Caco-2 (cell line): ENCODE data around the gene HDAC4. TPM values are rescaled to one million over a fixed set of nuclear protein-coding genes. Genes with fewer than 3 reads are reported as not detected.

Experiments
- BruUV-seq: library from RNA; stranded (reverse); fragments of 400-500 nt; replicated peaks from 2 replicates; lab custom pipeline; 2021; lab: Mats Ljungman, UMichigan
- CTCF ChIA-PET: fragments of 300-600 bp; sonication (Branson Sonifier 250); formaldehyde crosslinking; loops from one replicate; lab custom pipeline; 2022; ENCODE audit warnings: antibody characterized with exemption; lab: Charles Lee
- POLR2A ChIA-PET: fragments of 300-600 bp; sonication (Branson Sonifier 250); formaldehyde crosslinking; loops from one replicate; lab custom pipeline; 2022; ENCODE audit warnings: antibody characterized with exemption; lab: Charles Lee
- DNase-seq, 2 experiments: peaks; one replicate each; pipeline versions ENCODE4 v3.0.0 to v3.0.0-alpha.2; 2020 to 2022
- H3K27me3 ChIP-seq: replicated peaks from 2 replicates; pipeline ENCODE4 v1.6.0; 2011; ENCODE audit warnings: low read length; ENCODE audit not compliant: control insufficient read depth, insufficient read depth
- H3K36me3 ChIP-seq: 2 replicates; pipeline ENCODE4 v1.5.1; 2011; ENCODE audit warnings: low read length; ENCODE audit not compliant: control insufficient read depth, insufficient read depth
- H3K4me1 ChIP-seq: fragments of 250-450 bp; sonication (Bioruptor Pico); 2 replicates; pipeline ENCODE4 v1.5.1; 2020; ENCODE audit warnings: mild to moderate bottlenecking
- H3K4me3 ChIP-seq: 2 replicates; pipeline ENCODE4 v1.5.1; 2011; ENCODE audit warnings: low read depth, mild to moderate bottlenecking, control low read depth, low read length
- H3K9me3 ChIP-seq: fragments of 250-450 bp; sonication (Bioruptor Pico); 2 replicates; pipeline ENCODE4 v1.5.1; 2020; ENCODE audit warnings: mild to moderate bottlenecking, moderate library complexity
- H3K27ac Mint-ChIP-seq: one replicate; pipeline ENCODE4 v1.8.0; 2022; ENCODE audit warnings: mixed read lengths; ENCODE audit not compliant: unreplicated experiment
- H3K27me3 Mint-ChIP-seq: one replicate; pipeline ENCODE4 v1.8.0; 2022; ENCODE audit warnings: mixed read lengths; ENCODE audit not compliant: insufficient read depth, unreplicated experiment
- H3K36me3 Mint-ChIP-seq: one replicate; pipeline ENCODE4 v1.8.0; 2022; ENCODE audit warnings: mild to moderate bottlenecking, mixed read lengths; ENCODE audit not compliant: insufficient read depth, unreplicated experiment
- H3K4me1 Mint-ChIP-seq: one replicate; pipeline ENCODE4 v1.8.0; 2022; ENCODE audit warnings: low read depth, mixed read lengths; ENCODE audit not compliant: unreplicated experiment
- H3K4me3 Mint-ChIP-seq: one replicate; pipeline ENCODE4 v1.8.0; 2022; ENCODE audit warnings: mild to moderate bottlenecking, moderate library complexity, mixed read lengths; ENCODE audit not compliant: unreplicated experiment
- H3K9me3 Mint-ChIP-seq: one replicate; pipeline ENCODE4 v1.8.0; 2022; ENCODE audit warnings: mixed read lengths; ENCODE audit not compliant: unreplicated experiment
- intact Hi-C: fragments of 100-400 bp; cut with micrococcal nuclease; formaldehyde crosslinking; loops from one replicate; pipeline ENCODE4 v1.10.0; 2022; ENCODE audit not compliant: unreplicated experiment
- total RNA-seq: library from RNA; stranded (reverse); gene quantifications from 2 replicates; pipeline ENCODE4 v1.2.3, GENCODE V29; 2022
- TF ChIP-seq, protein P1 (sequence below), 2 experiments: fragments of 200-600 bp in 1 of 2; IDR thresholded peaks; 1 replicate in 1 of 2; 2 replicates in 1 of 2; pipeline versions ENCODE4 v1.5.1 to v1.8.0; 2011 to 2022; ENCODE audit warnings: antibody characterized with exemption in 1 of 2, control low read depth in 1 of 2, inconsistent platforms in 1 of 2, low read depth in 1 of 2, low read length in 1 of 2, mild to moderate bottlenecking in 1 of 2, moderate library complexity in 1 of 2; ENCODE audit not compliant: insufficient read depth in 1 of 2, severe bottlenecking in 1 of 2, unreplicated experiment in 1 of 2

The HDAC4 gene
- total RNA-seq, 1 experiment from 2014 or later = 15.5 TPM

DNA sequence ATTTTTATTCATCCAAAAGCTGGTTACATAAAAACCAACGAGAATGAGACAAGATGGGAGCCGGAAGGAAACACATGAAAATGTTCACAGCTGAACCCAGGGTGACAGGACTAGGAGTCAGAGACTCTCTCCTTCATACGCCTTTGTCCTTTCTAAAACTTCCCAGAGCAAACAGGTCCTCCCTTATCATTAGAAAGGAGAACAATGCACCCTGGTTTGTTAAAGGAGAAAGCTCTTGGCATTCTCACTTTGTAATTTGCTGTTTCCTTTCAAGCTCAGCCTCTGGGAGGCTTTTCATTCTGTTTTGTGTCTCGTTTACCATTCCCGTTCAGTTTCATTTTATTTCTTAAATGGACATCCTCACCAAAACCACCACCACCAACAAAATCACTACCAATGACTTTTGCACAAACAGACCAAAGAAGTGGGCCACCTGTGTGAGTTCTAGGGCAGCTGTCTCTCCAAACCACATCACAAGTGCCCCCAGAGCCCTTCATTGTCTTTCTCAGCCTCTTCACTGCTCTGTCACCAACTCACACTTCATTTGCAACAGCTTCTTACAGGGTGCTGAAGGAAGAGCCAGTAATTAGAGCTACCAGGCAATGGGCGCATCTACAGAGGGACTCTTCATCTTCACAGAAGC, 105.3 kb downstream of the HDAC4 start:
- intact Hi-C loops = no loop called here
- BruUV-seq = no TSS peak
- peak overlapping the region; percentile 19 for H3K4me3 Mint-ChIP-seq
- no peaks in the 10 kb centered on the region for H3K36me3 Mint-ChIP-seq
- POLR2A ChIA-PET = no interaction called here
- no peak for DNase-seq
- H3K4me1 ChIP-seq = peaks cover 23% of the 10 kb centered on the region
- TF ChIP-seq, protein P1, sequence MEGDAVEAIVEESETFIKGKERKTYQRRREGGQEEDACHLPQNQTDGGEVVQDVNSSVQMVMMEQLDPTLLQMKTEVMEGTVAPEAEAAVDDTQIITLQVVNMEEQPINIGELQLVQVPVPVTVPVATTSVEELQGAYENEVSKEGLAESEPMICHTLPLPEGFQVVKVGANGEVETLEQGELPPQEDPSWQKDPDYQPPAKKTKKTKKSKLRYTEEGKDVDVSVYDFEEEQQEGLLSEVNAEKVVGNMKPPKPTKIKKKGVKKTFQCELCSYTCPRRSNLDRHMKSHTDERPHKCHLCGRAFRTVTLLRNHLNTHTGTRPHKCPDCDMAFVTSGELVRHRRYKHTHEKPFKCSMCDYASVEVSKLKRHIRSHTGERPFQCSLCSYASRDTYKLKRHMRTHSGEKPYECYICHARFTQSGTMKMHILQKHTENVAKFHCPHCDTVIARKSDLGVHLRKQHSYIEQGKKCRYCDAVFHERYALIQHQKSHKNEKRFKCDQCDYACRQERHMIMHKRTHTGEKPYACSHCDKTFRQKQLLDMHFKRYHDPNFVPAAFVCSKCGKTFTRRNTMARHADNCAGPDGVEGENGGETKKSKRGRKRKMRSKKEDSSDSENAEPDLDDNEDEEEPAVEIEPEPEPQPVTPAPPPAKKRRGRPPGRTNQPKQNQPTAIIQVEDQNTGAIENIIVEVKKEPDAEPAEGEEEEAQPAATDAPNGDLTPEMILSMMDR (IDR thresholded peaks at IDR 0.05; ENCODE audit: insufficient read depth in 1 of 2, low read depth in 1 of 2, low read length in 1 of 2, severe bottlenecking in 1 of 2, unreplicated experiment in 1 of 2) = no peak
- H3K4me1 Mint-ChIP-seq = peaks cover 7% of the 10 kb centered on the region
- H3K27ac Mint-ChIP-seq = no peak overlapping the region
- H3K27me3 Mint-ChIP-seq = no peaks in the 10 kb centered on the region
- no peaks in the 10 kb centered on the region for H3K9me3 ChIP-seq
- no peaks in the 10 kb centered on the region for H3K36me3 ChIP-seq
- H3K9me3 Mint-ChIP-seq = no peaks in the 10 kb centered on the region
- H3K27me3 ChIP-seq = no peaks in the 10 kb centered on the region
- H3K4me3 ChIP-seq = no peak overlapping the region
- CTCF ChIA-PET = interaction anchor here (1.7 kb wide), 1 partner anchor 9 kb away, joined by 5 read pairs; no protein-coding TSS in a partner anchor

DNA sequence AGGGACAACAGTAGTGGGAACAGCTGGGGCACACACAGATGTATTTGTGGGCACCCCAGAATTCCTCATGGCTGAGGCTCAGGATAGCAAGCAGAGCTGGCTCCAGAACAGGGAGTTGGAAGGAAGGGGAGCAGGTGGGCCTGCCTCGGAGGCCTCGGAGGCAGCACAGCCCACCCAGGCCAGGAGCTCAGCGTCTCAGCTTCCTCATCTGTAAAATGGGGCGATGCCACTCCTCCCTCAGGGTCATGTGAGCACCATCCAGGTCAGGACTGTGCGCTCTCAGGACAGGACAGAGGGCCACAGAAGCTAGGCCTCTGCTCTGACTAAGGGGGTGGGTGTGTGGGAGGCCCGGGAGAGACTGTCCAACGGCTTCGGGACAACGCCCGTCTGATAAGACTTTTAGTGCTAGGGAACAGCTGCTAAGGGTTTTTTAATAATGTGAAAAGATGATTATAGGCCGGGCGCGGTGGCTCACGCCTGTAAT, 106.2 kb downstream of the HDAC4 start:
- H3K27me3 ChIP-seq = no peaks in the 10 kb centered on the region
- H3K4me3 Mint-ChIP-seq = no peak overlapping the region
- peaks cover 5% of the 10 kb centered on the region for H3K4me1 Mint-ChIP-seq
- ChIA-PET POLR2A (no interaction called here), CTCF (interaction anchor here (1.7 kb wide), 1 partner anchor 10 kb away, joined by 5 read pairs; no protein-coding TSS in a partner anchor)
- H3K9me3 ChIP-seq = no peaks in the 10 kb centered on the region
- H3K36me3 Mint-ChIP-seq = no peaks in the 10 kb centered on the region
- no TSS peak for BruUV-seq
- no peaks in the 10 kb centered on the region for H3K36me3 ChIP-seq
- no peak for DNase-seq
- peaks cover 23% of the 10 kb centered on the region for H3K4me1 ChIP-seq
- intact Hi-C loops = no loop called here
- no peaks in the 10 kb centered on the region for H3K27me3 Mint-ChIP-seq
- no peak overlapping the region for H3K4me3 ChIP-seq
- H3K9me3 Mint-ChIP-seq = no peaks in the 10 kb centered on the region
- TF ChIP-seq, protein P1 (IDR thresholded peaks at IDR 0.05; ENCODE audit: insufficient read depth in 1 of 2, low read depth in 1 of 2, low read length in 1 of 2, severe bottlenecking in 1 of 2, unreplicated experiment in 1 of 2) = no peak
- no peak overlapping the region for H3K27ac Mint-ChIP-seq

DNA sequence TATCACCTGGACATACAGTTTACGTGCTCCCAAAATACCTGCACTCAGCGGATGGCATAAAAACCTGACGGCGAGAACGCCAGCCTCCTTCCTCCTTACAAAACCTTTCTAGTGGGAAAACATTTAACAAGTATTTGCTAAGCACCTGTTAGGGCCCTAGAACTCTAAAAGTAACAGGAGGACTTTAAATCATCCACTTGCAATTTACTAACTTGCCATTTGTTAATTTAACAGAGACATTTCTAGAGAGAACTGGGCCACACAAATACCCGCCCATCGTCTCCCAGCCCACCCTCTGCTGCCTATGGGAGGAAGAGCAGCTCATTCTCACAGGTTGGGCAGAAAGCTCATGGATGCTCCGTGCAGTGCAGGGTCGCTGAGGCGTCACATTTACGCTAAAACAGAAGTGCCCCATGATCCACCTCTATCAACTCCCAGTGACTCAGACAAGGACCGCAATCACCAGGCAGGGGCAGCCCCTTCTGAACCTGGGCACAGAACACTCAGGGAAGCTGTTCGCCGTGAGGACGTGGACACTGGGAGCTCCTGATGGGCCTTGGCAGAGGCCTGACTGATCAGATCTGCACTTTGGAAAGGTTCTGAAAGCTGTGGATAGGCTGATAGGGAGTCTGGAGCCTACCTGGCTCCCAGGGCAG, 106.9 kb downstream of the HDAC4 start:
- CTCF ChIA-PET = no interaction called here
- Mint-ChIP-seq H3K27me3 (no peaks in the 10 kb centered on the region), H3K27ac (no peak overlapping the region), H3K9me3 (no peaks in the 10 kb centered on the region), H3K36me3 (no peaks in the 10 kb centered on the region), H3K4me1 (no peaks in the 10 kb centered on the region), H3K4me3 (no peak overlapping the region)
- H3K4me1 ChIP-seq = peaks cover 23% of the 10 kb centered on the region
- no peaks in the 10 kb centered on the region for H3K36me3 ChIP-seq
- no peaks in the 10 kb centered on the region for H3K27me3 ChIP-seq
- BruUV-seq = no TSS peak
- H3K4me3 ChIP-seq = no peak overlapping the region
- intact Hi-C loops = no loop called here
- H3K9me3 ChIP-seq = no peaks in the 10 kb centered on the region
- no peak for DNase-seq
- POLR2A ChIA-PET = interaction anchor here (1.0 kb wide), 1 partner anchor 107 kb away, joined by 3 read pairs; the partner anchor contains the start of gene HDAC4
- TF ChIP-seq, protein P1 (IDR thresholded peaks at IDR 0.05; ENCODE audit: insufficient read depth in 1 of 2, low read depth in 1 of 2, low read length in 1 of 2, severe bottlenecking in 1 of 2, unreplicated experiment in 1 of 2) = no peak
